ENCODE results near the gene ZNF592.

ZNF592 gene

DNA sequence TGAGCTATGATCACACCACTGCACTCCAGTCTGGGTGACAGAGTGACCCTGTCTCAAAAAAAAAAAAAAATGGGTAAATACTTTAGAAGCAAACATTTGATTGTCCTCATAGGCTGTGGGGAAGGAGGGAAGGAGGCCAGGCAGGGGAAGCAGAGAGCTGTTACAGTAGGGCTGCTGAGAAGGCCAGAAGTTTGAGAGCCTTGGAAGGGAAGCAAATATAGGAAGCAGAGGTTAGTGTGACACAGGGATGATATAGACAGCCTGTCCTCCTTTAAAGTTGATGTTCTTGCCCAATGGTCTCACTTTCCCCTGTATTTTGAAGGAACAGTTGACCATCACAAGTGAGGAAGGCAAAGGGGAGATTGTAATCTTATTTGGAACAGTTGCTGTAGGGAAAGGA is 63.4 kb downstream of the ZNF592 start:
- ChIA-PET POLR2A (no interaction called here), CTCF (interaction anchor here (0.6 kb wide), 2 partner anchors 75 to 178 kb away, joined by 3 to 4 read pairs; no protein-coding TSS in a partner anchor)
- no peak for TF ChIP-seq FOXA1 (IDR thresholded peaks at IDR 0.05)
- TF ChIP-seq TARDBP (IDR thresholded peaks at IDR 0.05), result no peak
- DNase-seq (ENCODE audit: extremely low spot score), result no peak

DNA sequence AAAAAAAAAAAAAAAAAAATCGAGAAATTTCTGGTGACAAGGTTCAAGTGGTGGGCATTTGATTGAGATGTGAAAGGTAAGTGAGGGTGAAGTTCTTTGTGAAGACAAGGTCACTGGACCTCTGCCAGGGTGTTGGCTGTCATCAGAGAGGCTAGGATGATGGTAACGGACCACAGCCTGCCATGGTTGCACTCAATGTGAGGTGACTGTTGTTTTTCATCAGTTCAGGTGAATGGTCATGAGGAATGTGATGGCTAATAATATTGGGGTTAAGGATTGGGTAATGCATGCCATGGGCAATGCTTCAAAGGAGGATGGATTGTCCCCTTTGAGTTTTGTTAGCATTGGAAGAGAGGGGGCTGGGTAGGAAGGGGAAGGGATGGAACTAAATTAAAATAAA is 64.5 kb downstream of the ZNF592 start:
- CTCF ChIA-PET, result no interaction called here
- no peak for DNase-seq (ENCODE audit: extremely low spot score)
- POLR2A ChIA-PET, result no interaction called here
- TF ChIP-seq, protein P1, sequence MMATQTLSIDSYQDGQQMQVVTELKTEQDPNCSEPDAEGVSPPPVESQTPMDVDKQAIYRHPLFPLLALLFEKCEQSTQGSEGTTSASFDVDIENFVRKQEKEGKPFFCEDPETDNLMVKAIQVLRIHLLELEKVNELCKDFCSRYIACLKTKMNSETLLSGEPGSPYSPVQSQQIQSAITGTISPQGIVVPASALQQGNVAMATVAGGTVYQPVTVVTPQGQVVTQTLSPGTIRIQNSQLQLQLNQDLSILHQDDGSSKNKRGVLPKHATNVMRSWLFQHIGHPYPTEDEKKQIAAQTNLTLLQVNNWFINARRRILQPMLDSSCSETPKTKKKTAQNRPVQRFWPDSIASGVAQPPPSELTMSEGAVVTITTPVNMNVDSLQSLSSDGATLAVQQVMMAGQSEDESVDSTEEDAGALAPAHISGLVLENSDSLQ (IDR thresholded peaks at IDR 0.05), result no peak
- no peak for TF ChIP-seq L3MBTL2 (conservative IDR thresholded peaks at IDR 0.05)
- no peak for TF ChIP-seq FOXM1 (IDR thresholded peaks at IDR 0.05; ENCODE audit: borderline replicate concordance)
- no peak for TF ChIP-seq ELF4 (IDR thresholded peaks at IDR 0.05)
- TF ChIP-seq LEF1 (IDR thresholded peaks at IDR 0.05; ENCODE audit: borderline replicate concordance), result no peak
- no peak for TF ChIP-seq FOXK2 (IDR thresholded peaks at IDR 0.05)
- no peak for TF ChIP-seq BHLHE40 (IDR thresholded peaks at IDR 0.05; ENCODE audit: borderline replicate concordance)
- no peak for TF ChIP-seq TARDBP (IDR thresholded peaks at IDR 0.05)
- TF ChIP-seq NFRKB (IDR thresholded peaks at IDR 0.05), result no peak
- no peak for TF ChIP-seq SUZ12 (IDR thresholded peaks at IDR 0.05)
- TF ChIP-seq CTBP1 (IDR thresholded peaks at IDR 0.05; ENCODE audit: borderline replicate concordance), result no peak
- TF ChIP-seq ZNF384 (IDR thresholded peaks at IDR 0.05), result no peak
- TF ChIP-seq ARNT (IDR thresholded peaks at IDR 0.05), result no peak
- TF ChIP-seq SP1 (IDR thresholded peaks at IDR 0.05), result no peak
- no peak for TF ChIP-seq HDGF (IDR thresholded peaks at IDR 0.05; ENCODE audit: borderline replicate concordance)

DNA sequence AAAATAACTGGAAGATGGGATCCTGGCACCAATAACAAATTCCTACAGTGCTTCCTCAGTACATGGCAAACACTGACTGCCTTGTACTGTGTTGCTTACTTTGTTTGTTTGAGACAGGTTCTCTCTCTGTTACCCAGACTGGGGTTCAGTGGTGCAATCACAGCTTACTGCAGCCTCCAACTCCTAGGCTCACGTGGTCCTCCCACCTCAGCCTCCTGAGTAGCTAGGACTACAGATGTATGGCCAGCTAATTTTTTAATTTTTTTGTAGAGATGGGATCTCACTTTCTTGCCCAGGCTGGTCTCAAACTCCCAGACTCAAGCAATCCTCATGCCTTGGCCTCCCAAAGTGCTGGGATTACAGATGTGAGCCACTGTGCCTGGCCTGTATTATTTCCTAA is 65.0 kb downstream of the ZNF592 start:
- DNase-seq (ENCODE audit: extremely low spot score), result no peak
- CTCF ChIA-PET, result no interaction called here
- TF ChIP-seq L3MBTL2 (conservative IDR thresholded peaks at IDR 0.05) (no peak), FOXA1 (IDR thresholded peaks at IDR 0.05) (no peak), SP1 (IDR thresholded peaks at IDR 0.05) (no peak), FOXK2 (IDR thresholded peaks at IDR 0.05) (no peak), ELF4 (IDR thresholded peaks at IDR 0.05) (no peak), LEF1 (IDR thresholded peaks at IDR 0.05; ENCODE audit: borderline replicate concordance) (no peak)
- POLR2A ChIA-PET, result no interaction called here

DNA sequence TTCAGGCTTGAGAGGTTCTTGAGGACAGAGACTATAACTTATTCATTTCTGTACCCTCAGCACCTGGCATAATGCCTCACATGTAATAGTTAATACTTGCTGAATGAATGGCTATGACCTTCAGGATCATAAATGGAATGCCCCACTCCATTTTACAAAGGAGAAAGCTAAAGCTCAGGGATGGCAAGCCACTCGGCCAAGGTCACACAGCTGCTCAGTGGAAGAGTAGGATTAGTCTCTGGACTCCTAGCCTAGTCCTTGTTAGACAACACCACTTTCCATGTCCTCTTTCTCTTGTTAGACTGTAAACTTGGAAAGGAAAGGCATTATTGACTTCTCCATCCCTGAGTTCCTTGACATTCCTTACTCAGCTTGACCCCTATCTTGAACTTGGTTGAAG is 65.5 kb downstream of the ZNF592 start:
- TF ChIP-seq ZNF384 (IDR thresholded peaks at IDR 0.05) (no peak), FOXK2 (IDR thresholded peaks at IDR 0.05) (no peak), TARDBP (IDR thresholded peaks at IDR 0.05) (no peak), BHLHE40 (IDR thresholded peaks at IDR 0.05; ENCODE audit: borderline replicate concordance) (no peak)
- ChIA-PET POLR2A (no interaction called here), CTCF (no interaction called here)
- no peak for DNase-seq (ENCODE audit: extremely low spot score)

DNA sequence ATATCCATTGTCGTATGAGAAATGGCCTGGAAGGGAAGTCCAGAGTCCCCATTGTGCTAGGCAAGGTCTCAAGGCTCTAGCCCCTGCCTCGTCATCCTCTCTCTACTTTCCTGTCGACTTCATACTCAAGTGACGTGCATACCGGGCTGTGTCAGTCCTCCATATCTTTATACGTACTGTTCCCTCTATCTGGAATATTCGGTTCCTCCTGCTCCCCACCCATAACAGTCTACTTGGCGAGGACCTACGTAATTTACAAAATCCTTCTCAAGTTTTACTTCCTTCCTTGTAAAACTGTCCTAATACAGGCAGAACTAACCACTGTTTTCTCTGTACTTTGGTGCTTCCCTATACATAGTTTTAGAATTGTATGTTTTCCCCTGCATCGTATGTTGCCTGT is 66.5 kb downstream of the ZNF592 start:
- no peak for DNase-seq (ENCODE audit: extremely low spot score)
- POLR2A ChIA-PET, result no interaction called here
- CTCF ChIA-PET, result no interaction called here
- TF ChIP-seq FOXA1 (IDR thresholded peaks at IDR 0.05) (no peak), L3MBTL2 (conservative IDR thresholded peaks at IDR 0.05) (no peak), TARDBP (IDR thresholded peaks at IDR 0.05) (no peak), HDGF (IDR thresholded peaks at IDR 0.05; ENCODE audit: borderline replicate concordance) (no peak), ARNT (IDR thresholded peaks at IDR 0.05) (no peak), BHLHE40 (IDR thresholded peaks at IDR 0.05; ENCODE audit: borderline replicate concordance) (no peak), NFRKB (IDR thresholded peaks at IDR 0.05) (no peak), SP1 (IDR thresholded peaks at IDR 0.05) (no peak), SUZ12 (IDR thresholded peaks at IDR 0.05) (no peak), CTBP1 (IDR thresholded peaks at IDR 0.05; ENCODE audit: borderline replicate concordance) (no peak), LEF1 (IDR thresholded peaks at IDR 0.05; ENCODE audit: borderline replicate concordance) (no peak), FOXM1 (IDR thresholded peaks at IDR 0.05; ENCODE audit: borderline replicate concordance) (no peak), FOXK2 (IDR thresholded peaks at IDR 0.05) (no peak), ZNF384 (IDR thresholded peaks at IDR 0.05) (no peak), ELF4 (IDR thresholded peaks at IDR 0.05) (no peak)
- TF ChIP-seq, protein P1 (IDR thresholded peaks at IDR 0.05), result no peak

DNA sequence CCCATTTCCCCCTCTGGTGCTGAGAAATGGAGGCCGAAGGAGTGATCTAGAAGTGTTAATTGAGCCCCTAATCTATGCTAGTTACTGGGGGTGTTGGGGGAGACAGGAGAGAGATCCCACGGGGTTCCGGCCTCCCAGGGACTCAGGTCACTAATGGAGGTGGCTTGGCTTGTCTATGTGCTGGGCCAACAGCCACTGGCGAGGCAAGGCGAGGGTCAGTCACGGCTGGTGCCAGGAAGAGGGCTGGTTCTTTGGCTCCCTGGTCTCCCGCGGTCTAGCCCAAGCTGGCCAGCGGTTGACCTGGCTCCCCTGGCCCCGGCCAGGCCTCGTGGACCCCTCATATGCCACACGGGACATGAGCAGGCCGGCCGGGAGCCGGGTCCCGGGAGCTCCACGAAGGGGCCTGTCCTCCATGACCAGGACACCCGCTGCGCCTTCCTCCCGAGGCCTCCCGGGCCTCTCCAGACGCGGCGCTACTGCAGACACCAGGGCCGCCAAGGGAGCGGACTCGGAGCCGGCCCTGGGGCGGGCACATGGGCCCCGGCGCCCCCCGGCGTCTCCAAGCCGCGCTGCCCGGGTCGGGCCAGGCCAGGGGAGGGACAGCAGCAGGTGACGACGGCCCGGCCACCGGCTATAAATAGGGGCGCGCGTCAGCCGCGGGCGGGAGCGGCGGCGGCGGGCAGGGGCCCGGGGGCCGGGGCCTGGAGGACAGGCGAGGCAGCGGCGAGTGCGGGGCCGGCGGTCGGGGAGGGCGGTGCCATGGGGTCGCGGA is 68.5 kb downstream of the ZNF592 start, which contains the start of gene ALPK3:
TSS of gene ALPK3 (plus strand) at position 663 of the 772 bp plus-strand sequence. CDS start at position 760, 97 bp downstream.
- no peak for TF ChIP-seq ARNT (IDR thresholded peaks at IDR 0.05)
- TF ChIP-seq BHLHE40 (IDR thresholded peaks at IDR 0.05; ENCODE audit: borderline replicate concordance), result no peak
- no peak for TF ChIP-seq FOXK2 (IDR thresholded peaks at IDR 0.05)
- TF ChIP-seq TARDBP (IDR thresholded peaks at IDR 0.05), result no peak
- TF ChIP-seq ELF4 (IDR thresholded peaks at IDR 0.05), result no peak
- no peak for TF ChIP-seq LEF1 (IDR thresholded peaks at IDR 0.05; ENCODE audit: borderline replicate concordance)
- no peak for TF ChIP-seq L3MBTL2 (conservative IDR thresholded peaks at IDR 0.05)
- no peak for TF ChIP-seq ZNF384 (IDR thresholded peaks at IDR 0.05)
- POLR2A ChIA-PET, result no interaction called here
- CTCF ChIA-PET, result no interaction called here
- no peak for DNase-seq (ENCODE audit: extremely low spot score)

DNA sequence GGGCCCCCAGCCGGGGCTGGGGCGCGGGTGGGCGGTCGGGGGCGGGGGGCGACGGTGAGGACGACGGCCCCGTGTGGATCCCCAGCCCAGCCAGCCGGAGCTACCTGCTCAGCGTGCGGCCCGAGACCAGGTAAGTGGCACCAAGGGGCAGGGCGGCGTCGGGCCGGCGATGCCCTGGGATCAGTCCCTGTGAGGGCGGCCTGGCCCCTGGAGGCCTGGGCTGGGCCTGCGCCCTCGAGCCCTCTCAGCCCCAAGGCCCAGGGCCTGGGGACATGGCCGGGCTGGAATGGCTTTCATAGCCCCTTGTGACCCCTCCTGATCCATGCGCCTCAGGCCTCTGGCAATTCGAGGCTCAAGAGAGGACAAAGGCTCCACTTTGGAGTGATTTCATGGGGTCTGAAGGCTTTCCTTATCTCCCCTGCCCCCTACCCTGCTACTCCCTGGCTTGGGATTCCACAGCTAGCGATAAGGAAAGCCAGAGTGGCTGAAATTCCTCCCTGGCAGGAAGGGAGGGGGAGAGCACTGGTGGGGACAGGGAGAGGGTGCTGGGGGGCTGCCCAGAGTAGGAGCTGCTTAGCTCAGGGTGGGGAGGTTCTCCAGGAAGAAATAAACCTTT is 69.2 kb downstream of the ZNF592 start:
- ChIA-PET CTCF (interaction anchor here (1.1 kb wide), 1 partner anchor 10 kb away, joined by 3 read pairs; no protein-coding TSS in a partner anchor), POLR2A (interaction anchor here (0.6 kb wide), 1 partner anchor 10 kb away, joined by 4 read pairs; no protein-coding TSS in a partner anchor)
- TF ChIP-seq, protein P1 (IDR thresholded peaks at IDR 0.05), result no peak
- TF ChIP-seq HDGF (IDR thresholded peaks at IDR 0.05; ENCODE audit: borderline replicate concordance) (no peak), SUZ12 (IDR thresholded peaks at IDR 0.05) (no peak), FOXK2 (IDR thresholded peaks at IDR 0.05) (no peak), LEF1 (IDR thresholded peaks at IDR 0.05; ENCODE audit: borderline replicate concordance) (no peak), ARNT (IDR thresholded peaks at IDR 0.05) (no peak), TARDBP (IDR thresholded peaks at IDR 0.05) (no peak), SP1 (IDR thresholded peaks at IDR 0.05) (no peak)
- no peak for DNase-seq (ENCODE audit: extremely low spot score)
